GM18868 (cell line): ENCODE results near the gene MEMO1.
A peak's percentile ranks its signal among the peaks of the same experiment; 100 is the strongest.
"Not testable (repeated sequence)": the region's sequence is repeated elsewhere in the genome, so short reads cannot be mapped to it uniquely, and the experiment has no call there.

Experiments used
- ATAC-seq: cut with Tn5 transposase; IDR thresholded peaks from one replicate; pipeline ENCODE4 v1.9.1; 2021; ENCODE audit warnings: mild to moderate bottlenecking, moderate library complexity; ENCODE audit not compliant: unreplicated experiment

The MEMO1 gene

DNA sequence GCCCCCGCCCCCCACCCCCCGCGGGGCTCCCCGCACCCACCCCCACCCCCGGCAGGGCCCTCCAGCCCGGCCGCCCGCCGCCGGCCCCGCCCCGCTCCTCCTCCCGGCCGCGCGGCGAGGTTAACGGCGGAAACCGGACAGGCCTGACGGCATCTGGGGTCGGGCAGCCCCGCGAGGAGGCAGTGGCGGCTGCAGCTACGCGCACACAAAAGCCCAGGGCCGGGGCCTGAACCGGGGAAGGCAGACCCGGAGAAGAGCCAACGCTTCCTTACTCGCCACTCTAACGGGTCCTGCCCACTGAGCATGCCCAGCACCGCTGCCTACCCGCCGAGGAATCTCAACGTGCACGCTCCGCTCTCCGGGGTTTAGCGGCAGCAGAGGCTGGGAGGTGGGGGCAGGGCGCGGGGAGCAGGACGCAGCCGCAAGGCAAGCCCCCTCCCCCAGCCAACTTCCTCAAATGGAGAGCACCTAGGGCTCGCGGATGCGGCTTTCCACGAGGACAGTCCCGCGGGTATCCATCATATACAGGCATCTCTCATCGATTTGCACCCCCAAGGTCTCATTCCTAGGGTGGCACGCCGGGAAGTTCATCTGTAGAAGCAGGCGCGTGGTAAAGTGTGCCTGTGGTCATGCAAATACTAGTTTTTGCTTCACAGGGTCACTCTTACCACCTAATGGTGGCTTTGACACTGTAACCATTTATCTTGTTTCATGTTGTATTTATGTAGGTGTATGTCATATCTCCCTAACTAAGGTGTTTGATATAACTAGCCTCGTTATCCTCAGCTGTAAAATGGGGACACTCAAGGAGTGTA is at the start of gene MEMO1:
MEMO1 (minus strand) TSS at position 339 of the 815 bp plus-strand sequence. CDS start 761 bp downstream, outside the sequence.
- ATAC-seq = peak; percentile 64

DNA sequence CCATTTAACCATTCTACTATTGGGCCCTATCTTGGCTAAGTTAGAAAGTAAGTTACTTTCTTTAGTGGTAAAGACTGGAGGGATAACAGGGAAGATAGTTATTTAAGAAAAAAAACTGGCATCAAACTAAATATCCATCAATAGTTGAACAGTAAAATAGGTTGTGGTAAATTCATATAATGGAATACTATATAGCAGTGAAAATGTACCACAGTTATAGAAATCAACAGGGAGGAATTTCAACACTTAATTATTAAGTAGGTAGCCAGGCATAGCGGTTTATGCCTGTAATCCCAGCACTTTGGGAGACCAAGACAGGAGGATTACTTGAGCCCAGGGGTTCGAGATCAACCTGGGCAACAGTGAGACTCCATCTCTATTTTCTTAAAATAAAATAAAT is 49.5 kb upstream of the MEMO1 start:
- ATAC-seq = no peak

DNA sequence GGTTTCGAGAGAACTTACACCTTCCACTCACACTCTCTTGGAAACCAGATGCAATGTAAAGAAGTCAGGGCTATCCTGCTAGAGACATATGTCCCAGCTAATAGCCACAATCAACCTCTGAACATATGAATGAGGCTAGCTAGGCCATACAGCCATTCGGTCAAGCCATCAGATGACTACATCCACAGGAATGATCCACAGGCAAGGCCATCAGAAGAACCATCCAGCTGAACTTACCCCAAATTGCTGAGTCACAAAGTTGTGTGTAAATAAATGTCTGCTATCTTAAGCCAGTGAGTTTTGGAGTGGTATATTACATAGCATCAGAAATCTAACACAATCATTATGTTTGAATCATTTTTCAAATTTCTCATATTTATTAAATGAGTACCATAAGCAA is 47.3 kb upstream of the MEMO1 start:
- ATAC-seq = no peak

DNA sequence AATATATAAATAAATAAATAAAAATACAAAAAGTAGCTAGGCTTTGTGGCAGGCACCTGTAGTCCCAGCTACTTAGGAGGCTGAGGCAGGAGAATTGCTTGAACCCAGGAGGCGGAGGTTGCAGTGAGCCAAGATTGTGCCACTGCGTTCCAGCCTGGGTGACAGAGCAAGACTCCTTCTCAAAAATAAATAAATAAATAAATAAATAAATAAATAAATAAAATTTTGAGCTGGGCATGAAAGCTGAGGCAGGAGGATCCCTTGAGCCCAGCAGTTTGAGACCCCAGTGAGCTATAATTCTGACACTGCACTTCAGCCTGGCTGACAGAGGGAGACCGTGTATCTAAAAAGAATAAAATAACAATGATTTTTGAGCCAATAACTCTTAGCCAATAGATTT is 43.8 kb upstream of the MEMO1 start:
- not testable (repeated sequence) for ATAC-seq

DNA sequence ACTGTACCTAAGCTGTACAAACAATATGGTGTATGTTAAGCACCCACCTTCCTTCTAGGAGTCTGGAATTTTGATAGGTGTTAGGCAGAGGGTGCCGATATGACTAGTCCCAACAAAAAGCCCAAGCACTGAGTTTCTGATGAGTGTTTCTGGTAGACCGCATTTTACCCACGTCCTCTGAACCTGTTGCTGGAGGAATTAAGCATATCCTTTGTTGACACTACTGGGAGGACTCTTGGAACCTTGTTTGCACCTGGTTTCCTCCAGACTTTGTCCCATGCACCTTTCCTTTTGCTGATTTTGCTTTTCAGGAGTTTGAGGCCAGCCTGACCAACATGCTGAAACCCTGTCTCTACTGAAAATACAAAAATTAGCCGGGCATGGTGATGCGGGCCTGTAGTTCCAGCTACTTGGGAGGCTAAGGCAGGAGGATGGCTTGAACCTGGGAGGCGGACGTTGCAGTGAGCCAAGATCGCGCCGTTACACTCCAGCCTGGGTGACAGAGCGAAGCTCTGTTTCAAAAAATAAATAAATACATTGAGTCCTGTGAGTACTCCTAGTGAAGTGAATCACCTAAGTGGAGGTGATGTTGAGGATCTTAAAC is 41.1 kb upstream of the MEMO1 start:
- ATAC-seq = no peak

DNA sequence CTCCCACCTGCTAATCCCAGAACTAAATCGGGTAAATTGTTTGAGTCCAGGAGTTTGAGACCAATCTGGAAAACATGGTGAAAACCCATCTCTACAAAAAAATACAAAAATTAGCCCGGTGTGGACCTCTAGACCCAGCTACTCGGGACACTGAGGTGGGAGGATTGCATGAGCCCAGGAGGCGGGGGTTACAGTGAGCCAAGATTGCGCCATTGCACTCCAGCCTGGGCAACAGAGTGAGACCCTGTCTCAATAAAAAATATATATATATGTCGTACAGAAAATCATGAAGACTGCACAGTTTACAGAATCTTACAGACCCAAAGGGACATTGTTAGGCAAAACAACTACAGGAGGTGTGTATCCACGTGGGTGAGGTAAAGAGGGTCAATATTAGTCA is 32.8 kb upstream of the MEMO1 start:
- no peak for ATAC-seq

DNA sequence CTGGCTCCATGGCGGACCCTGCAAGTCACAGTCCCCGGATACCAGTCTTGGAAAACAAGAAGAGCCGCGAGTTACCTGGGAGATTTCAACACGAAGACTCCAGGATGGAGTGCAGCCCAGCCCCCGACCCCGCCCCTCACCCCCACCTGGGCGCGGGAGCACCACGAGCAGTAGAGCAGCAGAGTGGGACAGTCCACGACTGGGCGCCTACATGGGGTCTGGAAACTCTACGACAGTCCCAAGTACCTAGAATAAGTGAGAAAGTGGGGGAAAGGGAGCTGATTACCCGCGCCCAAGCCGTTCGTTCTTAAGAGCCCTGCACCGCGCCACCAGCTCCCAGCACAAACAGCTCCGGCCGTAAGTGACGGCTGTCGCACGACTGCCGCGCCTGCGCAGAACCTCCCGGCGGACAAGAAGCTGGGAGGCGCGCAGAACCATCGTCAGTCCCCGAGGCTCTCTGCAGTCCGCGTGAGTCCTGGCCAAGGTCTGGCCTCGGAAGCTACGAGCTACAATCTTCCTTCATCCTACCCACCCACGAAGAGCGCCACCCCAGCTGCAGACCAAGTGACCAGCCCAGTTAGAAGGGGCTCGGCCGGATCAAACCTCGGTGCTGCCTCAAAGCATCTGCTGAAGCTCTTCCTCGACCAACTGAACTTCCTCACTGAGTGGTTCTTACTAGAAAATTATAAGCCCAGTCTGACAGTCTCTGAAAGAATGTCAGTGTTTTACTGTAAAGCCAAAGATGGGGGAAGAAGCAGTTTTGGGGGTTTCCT is 28.8 kb upstream of the MEMO1 start, which contains the start of gene DPY30:
DPY30 (minus strand) TSS at position 359 of the 773 bp plus-strand sequence; CDS start at position 10, 349 bp downstream.
- ATAC-seq = peak; percentile 85

DNA sequence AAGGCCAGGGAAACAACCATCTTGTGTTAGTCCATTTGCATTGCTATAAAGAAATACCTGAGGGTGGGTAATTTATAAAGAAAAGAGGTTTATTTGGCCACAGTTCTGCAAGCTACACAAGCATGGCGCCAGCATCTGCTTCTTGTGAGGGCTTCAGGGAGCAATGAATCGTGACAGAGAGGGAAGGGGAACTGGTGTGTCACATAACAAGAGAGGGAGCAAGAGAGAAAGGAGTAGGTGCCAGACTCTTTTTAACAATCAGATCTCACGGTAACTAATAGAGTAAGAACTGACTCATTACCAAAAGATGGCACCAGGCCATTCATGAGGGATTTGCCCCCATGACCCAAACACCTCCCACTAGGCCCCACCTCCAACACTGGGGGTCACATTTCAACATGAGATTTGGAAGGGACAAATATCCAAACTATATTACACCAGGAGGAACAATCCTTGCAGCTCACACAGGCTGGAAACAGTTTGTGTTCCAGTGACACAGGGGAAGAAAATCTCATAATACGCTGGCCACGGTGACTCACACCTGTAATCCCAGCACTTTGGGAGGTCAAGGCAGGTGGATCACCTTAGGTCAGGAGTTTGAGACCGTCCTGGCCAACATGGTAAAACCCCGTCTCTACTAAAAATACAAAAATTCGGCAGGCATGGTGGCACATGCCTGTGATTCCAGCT is 23.5 kb upstream of the MEMO1 start:
- not testable (repeated sequence) for ATAC-seq

DNA sequence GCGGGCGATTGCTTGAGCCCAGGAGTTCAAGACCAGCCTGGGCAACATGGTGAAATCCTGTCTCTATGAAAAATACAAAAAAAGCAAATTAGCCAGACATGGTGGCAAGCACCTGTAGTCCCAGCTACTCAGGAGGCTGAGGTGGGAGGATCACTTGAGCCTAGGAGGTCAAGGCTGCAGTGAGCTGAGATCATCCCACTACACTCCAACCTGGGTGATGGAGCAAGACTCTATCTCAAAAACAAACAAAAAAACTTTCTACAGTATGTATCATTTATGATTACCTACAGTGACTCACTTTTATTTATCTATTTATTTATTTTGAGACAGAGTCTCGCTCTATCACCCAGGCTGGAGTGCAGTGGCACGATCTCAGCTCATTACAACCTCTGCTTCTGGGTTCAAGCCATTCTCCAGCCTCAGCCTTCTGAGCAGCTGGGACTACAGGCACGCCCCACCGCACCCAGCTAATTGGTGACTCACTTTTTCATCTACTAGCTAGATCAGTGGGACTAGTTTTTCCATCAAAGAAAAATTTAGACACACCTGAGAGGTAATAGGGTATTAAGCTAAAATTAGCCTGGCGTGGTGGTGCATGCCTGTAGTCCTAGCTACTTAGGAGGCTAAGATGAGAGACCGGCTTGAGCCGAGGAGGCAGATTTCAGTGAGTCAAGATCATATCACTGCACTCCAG is 8.1 kb upstream of the MEMO1 start:
- not testable (repeated sequence) for ATAC-seq

DNA sequence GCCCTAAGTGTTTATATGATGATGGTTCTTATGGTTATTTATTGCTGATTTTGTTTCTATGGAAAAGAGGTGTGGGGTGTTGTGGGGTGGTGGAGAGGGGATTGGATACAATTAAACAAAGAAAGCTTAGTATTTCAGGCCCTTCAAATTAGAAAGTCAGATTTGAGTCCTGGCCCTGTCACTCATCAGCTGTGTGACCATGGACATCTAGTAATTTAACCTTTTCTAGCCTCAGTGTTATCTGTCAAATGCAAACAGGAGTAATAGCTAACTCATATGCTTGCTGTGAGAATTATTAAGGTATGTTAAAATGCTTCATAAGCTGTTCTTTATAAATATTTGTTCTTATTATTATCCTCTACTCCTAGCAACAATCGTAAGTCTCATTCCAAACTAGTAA is 2.1 kb upstream of the MEMO1 start:
- no peak for ATAC-seq

DNA sequence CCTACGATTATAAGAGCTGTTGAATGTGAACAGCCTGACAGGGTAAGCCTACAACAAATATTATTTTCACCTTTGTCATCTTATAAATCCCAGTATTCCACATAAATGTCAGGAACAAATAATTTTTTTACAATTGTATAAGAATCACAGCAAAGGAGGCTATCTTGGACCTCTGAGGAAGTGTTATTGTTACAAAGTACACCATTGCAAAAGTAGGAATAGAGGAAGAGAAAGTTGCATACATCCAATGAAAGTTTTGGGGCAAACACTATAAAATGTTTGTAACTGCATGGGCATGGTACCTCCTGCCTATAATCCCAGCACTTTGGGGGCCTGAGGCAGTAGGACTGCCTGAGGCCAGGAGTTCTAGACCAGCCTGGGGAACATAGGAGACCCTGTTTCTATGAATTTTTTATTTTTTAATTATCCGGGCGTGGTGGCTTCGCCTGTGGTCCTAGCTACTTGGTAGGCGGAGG is 715 bp upstream of the MEMO1 start:
- ATAC-seq = no peak

DNA sequence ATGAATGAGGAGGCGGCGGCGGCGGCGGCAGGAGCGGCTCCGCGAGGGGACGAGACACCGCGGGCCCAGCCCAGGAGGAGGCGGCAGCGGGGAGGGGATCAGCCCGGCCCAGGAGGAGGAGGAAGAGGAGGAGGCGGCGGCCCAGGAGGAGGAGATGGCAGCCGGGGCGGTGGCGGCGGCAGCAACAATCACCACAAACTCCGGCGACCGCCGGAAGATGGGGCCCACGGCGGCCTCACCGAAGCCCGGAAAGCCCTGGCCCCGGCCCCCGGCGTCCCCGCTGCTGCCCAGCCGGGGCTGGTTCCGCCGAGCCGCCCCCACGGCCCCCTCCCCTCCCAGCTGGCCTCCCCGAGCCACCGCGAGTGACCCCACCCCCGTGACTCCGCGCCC is 533 bp downstream of the MEMO1 start:
- peak; percentile 55 for ATAC-seq

DNA sequence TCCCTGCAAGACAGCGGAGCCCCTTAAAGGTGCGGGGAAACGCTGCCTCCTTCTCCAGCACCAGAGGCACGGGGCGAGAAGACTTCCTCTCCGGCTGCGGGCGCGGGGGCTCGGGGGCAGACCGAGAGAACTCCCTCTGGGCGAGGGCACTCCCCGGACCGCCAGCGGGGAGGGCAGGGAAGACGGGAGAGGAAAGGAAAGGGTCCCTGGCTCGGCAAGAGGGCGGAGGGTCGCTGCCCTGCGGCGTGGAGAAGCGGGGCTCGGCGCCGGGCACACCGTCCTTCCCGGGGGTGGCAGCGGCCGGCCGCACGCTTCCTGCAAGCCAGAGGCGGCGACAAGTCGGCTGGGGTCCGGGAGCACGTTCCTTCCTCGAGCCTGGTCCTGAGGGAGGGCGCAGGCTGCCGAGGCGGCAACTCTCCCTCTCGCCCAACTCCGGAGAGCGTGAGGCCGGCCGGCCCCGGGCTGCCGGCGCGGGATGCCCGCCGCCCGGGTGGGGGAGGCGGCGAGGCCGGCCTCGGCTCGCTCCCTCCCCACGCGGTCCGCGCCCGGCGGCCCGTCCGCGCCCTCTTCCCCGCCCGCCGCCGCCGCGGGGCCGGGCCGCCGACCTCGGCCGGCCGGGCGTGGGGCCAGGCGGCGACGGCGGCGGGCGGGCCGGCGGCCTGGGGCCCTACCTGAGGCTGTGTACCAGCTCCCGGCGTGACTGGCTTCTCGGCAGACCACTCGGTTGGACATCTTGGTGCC is 1.1 kb downstream of the MEMO1 start:
- peak; percentile 13 for ATAC-seq

DNA sequence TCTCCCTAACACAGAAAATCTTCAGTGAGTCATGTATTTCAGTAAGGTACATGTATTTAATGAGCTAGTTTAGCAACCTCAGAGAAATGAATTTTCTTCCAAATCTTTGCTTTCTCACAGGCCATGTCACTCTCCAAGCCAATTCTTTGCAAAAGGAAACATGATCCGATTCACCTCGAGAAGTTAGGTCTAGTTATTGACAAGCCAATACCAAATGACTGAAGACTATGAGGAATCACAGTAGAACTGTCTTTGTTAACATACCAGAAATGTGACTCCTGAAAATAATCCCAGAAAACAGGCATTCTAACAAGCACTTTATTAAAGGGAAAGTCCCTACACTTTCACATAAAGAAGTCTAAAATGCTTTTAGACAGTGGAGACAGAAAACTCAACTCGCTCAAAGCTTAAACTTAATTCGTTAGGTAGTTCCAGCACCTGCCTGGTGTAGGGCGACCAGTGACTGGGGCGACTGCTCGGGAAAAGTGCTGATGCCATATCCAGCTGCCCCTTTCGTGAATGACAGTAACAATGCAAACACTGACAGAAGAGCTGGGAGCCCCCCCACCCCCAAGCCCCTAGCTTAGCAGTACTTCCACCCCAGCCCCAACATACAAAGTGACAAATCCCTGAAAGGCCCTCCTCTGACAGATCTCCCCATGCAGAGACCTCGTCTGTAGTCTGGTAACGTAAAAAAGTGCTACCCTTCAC is 1.8 kb downstream of the MEMO1 start:
- no peak for ATAC-seq

DNA sequence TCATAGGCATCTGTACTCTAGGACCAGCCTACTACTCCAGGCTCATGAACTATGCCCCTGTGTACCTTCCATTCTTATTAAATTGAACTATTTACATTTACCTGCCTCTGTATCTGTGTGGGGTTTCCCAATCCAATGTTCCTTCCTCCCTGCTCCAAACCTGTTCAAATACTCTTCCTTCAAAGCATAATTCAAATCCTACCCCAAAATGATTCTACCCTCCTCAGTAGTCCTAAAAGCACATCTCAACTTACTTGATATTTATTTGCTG is 3.8 kb downstream of the MEMO1 start:
- ATAC-seq = no peak

DNA sequence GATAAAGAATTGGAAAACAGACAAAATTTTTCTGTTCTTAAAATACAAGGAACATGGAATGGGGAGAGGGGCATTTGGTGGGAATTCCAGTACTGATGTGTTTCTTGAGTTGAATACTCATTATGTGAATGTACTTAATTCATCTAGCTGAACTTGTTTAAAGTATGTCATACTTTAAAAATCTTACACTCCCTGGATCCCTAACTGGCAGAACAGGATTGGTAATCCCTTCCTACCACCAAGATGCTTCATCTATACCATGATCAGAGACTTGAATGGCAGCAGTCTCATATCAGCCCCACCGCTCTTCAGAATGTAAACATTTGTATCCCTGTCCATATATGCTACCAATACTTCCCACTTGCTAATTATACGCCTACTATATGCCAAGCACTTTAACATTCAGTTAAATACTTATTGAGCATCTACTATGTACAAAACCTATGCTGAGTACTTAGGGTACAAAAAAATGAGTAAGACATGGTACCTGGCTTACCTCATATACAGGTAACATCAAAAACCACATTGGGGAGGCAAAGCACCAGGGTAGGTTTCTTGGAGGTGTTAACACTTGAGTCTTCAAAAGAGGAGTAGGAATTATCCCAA is 5.3 kb downstream of the MEMO1 start:
- ATAC-seq = no peak

DNA sequence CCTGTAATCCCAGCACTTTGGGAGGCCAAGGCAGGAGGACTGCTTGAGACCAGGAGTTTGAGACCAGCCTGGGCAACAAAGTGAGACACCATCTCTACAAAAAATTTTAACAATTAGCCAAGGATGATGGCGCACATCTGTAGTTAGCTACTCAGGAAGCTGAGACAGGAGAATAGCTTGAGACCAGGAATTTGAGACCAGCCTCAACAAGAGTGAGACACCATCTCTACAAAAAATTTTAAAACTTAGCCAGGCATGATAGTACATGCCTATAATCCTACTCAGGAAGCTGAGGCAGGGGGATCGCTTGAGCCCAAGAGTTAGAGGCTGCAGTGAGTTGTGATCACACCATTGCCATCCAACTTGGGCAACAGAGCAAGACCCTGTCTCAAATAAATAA is 7.0 kb downstream of the MEMO1 start:
- no peak for ATAC-seq

DNA sequence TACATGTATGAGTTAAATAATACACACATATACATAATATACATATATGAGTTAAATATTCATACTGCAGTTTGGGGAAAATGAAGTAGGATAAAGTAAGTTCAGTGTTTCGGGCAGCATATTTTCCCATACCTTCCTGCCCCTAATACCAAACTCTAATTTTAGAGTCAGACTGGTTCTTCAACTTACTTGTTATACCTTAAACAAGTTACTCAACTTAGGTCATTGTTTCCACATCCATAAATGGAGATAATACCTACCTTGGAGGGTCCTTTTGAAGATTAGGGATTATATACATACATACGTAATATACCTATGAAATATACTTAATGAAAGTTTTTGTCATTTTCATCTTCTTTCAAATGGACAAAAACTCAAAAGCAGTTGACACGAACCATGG is 8.4 kb downstream of the MEMO1 start:
- ATAC-seq = no peak

DNA sequence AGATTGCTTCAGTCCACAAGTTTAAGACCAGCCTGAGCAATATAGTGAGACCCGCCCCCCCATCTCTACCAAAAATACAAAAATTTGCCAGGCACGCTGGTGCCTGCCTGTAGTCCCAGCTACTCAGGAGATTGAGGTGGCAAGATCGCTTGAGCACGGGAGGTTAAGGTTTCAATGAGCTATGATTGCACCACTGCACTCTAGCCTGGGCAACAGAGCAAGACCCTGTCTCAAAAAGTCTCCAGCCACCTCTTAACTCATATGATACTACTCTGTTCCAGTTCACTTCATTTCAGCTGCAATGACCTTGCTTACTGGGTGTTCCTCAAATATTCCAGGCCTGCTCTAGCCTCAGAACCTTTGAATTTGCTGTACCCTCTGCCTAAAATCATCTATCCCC is 11.4 kb downstream of the MEMO1 start:
- ATAC-seq = no peak
